ENCODE measurements around the gene STOM. TPM values are rescaled to one million over a fixed set of nuclear protein-coding genes. Genes with fewer than 3 reads are reported as not detected.

STOM gene
- total and polyA plus RNA-seq, 12 donors = 104 to 389 (median 181) TPM

DNA sequence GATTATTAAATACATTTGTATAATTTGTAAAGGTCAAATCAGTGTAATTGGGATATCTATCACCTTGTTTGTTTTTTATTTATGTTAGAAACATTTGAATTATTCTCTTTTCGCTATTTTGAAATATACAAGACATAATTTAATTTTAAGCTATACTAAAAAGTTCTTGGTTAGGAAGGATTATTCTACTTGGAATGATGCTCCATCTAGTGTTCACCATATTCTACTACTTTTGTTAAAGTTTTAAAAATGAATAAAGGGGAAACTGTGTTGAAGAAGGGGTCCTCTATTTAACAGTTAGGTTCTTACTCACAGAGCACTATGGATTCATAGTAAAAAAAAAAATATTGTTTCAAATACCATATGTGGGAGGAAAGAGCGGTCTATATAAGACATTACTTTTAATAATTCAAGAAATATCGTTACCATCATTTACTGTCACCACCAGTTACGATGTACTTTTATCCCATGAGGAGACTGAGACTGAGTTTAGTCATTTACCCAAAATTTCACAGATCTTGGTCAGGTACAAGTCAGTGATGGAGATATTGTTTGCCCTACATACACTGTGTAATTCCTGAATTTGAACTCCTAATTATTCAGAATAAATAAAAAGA, 6.3 kb upstream of the STOM start:
- intact Hi-C loops (cut with DNase I) = loop anchor here in 8 of 10 donors (1.0 to 10.0 kb wide), 10 partner anchors 22 to 164 kb away; no protein-coding TSS in a partner anchor
- no peak for DNase-seq
- peaks cover 3 to 48% (median 38%) of the 10 kb centered on the region in 9 donors for H3K4me1 ChIP-seq
- peak overlapping the region in 2 of 10 donors; percentile 97 for H3K27ac ChIP-seq
- TF ChIP-seq CTCF (IDR thresholded peaks at IDR 0.05) = peak; percentile 11 to 74 (median 55)
- H3K9me3 ChIP-seq = no peaks in the 10 kb centered on the region
- WGBS, 2 donors = 91 to 93% methylated on average over 4 of the region's 4 CpGs
- H3K4me3 ChIP-seq = no peak overlapping the region
- H3K36me3 ChIP-seq = no peaks in the 10 kb centered on the region
- peak in 1 of 8 donors; percentile 42 for ATAC-seq
- no peaks in the 10 kb centered on the region for H3K27me3 ChIP-seq

- TF ChIP-seq CTCF (IDR thresholded peaks at IDR 0.05) = no peak
- peak in 1 of 8 donors; percentile 20 for ATAC-seq
Observed at GRCh38 chr9:121373011-121373729, 3.1 kb upstream of the STOM start.

DNA sequence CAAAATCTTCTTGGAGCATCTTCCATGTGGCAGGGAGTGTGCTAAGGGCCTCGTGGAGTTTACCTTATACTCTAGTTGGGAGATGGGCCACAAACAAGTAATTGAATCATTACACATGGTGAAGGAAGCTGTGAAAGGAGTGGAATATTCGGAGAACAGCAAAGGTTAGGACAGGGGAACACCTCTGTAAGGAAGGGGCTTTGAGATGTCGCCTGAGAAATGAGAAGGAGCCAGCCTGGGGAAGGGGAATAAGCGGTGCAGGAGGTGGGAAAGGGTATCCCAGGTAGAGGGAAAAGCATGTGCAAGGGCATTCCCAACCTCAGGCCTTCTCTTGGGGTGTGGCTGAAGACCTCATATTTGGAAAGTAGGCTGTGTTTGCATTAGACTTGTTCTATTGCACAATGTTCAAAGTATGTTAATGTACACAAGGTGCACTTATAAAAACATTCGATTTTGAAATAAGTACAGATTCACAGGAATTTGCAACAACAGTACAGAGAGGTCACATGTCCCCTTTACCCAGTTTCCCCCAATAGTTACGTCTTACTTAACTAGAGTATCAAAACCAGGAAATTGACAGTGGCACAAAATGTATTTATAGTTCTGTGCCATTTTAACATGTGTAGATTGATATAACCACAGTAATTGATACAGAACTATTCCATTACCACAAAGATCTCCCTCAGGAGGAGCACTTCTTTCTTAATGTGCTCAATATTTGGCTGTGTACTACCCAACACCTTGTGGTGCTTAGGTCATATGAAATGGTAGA, 2.4 kb upstream of the STOM start:
- H3K4me1 ChIP-seq = peaks cover 3 to 71% (median 56%) of the 10 kb centered on the region in 9 donors
- no peak for TF ChIP-seq CTCF (IDR thresholded peaks at IDR 0.05)
- no peak overlapping the region for H3K4me3 ChIP-seq
- DNase-seq = no peak
- H3K27ac ChIP-seq = peak overlapping the region; percentile 16 to 99 (median 94)
- H3K27me3 ChIP-seq = no peaks in the 10 kb centered on the region
- WGBS, 2 donors = 80 to 85% methylated on average over 6 of the region's 6 CpGs
- peaks cover 0 to 2% (median 0%) of the 10 kb centered on the region in 9 donors for H3K36me3 ChIP-seq
- intact Hi-C loops (cut with DNase I) = loop anchor here in 5 of 10 donors (2.0 to 10.0 kb wide), 5 partner anchors 48 to 95 kb away; no protein-coding TSS in a partner anchor
- ATAC-seq = no peak
- no peaks in the 10 kb centered on the region for H3K9me3 ChIP-seq

More at GRCh38 chr9:121373011-121373729, 3.1 kb upstream of the STOM start:
- WGBS, 2 donors = 37 to 50% methylated on average over 5 of the region's 5 CpGs
- Histone ChIP-seq H3K9me3 (no peaks in the 10 kb centered on the region), H3K4me3 (peak overlapping the region in 1 of 10 donors; percentile 2), H3K27ac (peak overlapping the region; percentile 19 to 99 (median 94)), H3K27me3 (no peaks in the 10 kb centered on the region), H3K36me3 (no peaks in the 10 kb centered on the region), H3K4me1 (peaks cover 3 to 63% (median 50%) of the 10 kb centered on the region in 9 donors)
- intact Hi-C loops (cut with DNase I) = loop anchor here in 5 of 10 donors (2.0 to 10.0 kb wide), 5 partner anchors 48 to 96 kb away; no protein-coding TSS in a partner anchor
- no peak for DNase-seq
